GM20000 (cell line): ENCODE measurements around the gene CDC42EP3.

Experiments
- DNase-seq: peaks from one replicate; pipeline ENCODE4 v3.0.0; 2012; ENCODE audit warnings: low spot score
- TF ChIP-seq, protein P1 (sequence below): IDR thresholded peaks from 2 replicates; pipeline ENCODE4 v1.5.1; 2012; ENCODE audit warnings: mild to moderate bottlenecking, control low read depth; ENCODE audit errors: extremely low read depth, missing control alignments

CDC42EP3 gene

DNA sequence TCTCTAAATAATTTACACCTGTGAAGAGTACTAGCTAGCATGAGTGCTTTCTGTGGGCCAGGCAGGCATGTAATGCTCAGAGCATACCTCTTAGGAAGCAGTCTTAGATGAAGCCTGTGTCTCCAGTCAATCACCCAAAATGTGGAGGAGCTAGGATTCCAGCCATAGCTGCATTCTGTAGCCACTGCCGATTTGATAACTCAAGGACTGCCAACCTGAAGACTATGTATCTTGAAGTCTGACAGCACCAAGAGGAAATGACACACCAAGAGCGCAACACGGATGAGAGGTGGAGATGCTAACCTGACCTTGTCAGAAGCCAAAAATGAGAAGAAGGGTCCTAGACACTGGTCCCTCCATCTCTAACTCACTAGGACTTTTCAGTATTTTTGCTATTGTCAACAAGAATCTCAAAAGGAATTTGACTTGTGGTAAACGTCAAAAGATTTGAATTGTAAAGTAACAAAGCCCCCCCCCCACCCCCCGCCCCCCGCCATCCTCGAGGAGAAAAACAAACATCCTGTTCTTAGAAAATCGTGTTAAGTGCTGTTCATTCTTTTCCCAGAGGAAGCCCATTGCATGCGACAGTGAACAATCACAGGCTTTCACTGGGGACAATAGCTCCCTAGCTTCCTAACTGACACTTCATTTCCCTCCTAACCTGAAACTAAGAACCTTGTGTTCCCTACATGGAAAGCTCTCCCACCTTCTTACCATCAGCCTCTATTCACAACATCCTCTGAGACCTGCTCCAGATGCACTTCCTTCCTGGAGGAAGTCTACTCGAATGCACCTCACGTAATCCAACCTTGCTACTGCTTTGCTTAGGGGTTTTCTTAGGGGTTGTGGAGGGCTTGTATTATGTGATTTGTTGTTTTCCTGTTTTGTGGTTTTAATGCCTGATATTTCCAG is 14.7 kb downstream of the CDC42EP3 start:
- no peak for DNase-seq
- TF ChIP-seq, protein P1, sequence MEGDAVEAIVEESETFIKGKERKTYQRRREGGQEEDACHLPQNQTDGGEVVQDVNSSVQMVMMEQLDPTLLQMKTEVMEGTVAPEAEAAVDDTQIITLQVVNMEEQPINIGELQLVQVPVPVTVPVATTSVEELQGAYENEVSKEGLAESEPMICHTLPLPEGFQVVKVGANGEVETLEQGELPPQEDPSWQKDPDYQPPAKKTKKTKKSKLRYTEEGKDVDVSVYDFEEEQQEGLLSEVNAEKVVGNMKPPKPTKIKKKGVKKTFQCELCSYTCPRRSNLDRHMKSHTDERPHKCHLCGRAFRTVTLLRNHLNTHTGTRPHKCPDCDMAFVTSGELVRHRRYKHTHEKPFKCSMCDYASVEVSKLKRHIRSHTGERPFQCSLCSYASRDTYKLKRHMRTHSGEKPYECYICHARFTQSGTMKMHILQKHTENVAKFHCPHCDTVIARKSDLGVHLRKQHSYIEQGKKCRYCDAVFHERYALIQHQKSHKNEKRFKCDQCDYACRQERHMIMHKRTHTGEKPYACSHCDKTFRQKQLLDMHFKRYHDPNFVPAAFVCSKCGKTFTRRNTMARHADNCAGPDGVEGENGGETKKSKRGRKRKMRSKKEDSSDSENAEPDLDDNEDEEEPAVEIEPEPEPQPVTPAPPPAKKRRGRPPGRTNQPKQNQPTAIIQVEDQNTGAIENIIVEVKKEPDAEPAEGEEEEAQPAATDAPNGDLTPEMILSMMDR: no peak

DNA sequence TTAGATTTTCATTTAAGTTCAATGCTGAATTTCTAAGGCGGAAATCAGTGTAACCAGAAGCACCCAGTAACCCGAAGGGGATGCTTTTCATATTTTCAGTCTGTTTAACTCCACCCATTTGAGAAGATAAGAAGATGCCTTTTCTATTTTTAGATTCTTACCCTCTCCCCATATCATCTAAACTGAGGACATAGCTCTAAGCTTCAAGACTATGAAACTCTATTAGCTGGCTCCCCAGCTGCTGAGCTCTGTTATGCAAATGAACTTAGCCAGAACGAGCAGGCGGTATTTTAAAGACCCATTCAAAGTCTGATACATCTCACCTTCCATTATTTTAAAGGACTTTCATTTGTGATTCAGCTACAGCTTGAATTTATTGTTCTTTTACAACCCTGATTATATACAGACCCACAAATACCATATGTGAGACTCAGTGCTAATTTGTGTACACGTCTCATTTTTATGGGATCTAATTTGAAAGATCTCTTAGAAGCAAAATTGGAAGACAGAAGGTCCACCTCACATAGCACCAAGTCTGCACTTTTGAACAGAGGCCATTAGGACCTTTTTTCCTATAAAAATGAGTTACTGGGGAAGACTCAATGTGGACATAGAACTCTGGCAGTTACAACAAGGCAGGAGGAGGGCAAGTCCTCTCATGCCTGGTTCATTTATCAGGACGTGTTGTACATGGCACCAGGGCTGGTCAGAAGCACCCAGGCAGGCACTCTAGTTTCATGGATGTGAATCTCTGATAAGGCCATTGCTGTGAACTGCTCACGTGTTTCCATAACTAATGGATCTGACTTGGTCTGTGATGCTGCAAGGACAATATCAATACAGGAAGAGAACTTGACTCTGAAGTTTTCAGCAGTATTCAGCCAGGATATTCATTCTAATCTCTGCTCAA is 16.3 kb downstream of the CDC42EP3 start:
- peak; percentile 81 for DNase-seq
- TF ChIP-seq, protein P1: no peak

DNA sequence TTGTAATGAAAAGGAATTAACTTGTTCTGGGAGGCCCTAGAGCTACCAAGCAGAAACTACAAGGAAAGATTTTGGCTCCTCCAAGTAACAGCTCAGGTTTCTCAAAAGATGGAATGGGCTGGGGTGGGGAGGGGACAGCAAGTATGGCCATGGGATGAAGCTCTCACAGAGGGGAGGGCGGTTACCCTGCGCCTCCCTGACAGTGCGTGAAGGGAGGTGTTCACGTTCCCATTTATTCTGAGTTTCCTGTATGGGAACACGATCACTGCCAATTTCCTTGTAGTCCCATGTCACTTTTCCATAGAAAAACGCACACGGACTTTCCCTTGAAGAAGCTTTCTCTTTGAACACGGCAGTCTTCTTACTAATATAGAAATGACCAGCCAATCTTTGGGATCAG is 17.0 kb downstream of the CDC42EP3 start:
- TF ChIP-seq, protein P1: no peak
- DNase-seq: no peak

DNA sequence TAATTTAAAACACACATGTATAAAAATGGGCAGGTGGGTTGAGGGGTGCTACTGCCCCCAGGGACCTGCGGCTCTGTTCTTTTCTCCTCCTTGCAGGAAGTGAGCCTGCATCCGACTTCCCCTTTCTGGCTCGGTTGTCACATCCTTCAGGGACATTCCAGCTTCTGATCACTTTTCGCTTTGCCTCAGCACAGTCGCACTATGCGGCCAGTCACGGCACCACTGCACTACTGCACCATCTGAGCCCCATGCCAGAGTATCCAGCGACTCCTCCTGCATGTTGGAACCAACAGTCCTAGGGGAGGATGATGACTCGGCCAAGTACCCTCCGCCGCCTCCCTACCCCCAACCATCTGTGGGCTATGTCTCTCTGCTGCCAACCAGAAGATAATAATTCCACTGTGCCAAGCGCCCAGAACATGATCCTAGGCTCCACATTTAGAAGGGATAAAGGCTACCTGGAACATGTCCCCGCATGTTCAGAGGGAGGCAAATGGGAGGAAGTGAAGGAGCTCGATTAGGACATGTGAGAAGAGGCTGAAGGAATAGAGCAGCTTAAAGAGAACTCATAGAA is 17.6 kb downstream of the CDC42EP3 start:
- DNase-seq: peak; percentile 43
- TF ChIP-seq, protein P1: no peak

DNA sequence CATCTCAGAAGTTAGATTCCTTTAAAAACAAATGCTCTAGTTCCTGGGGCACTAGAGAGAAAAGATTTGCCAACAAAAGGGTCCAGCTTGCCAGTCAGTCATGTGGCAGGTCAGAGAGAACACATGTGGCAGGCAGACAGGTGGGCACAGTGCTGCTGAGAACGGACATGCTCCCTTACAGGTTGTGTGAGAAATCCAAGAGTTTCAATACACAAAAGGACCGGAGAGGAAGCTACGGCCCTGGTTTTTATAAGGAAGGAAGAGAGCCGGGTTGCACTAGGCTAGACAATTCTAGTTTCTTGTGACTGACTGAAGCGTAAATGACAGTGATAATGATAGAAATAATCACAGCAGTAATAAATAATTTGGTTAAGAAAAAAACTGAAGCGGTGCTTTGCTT is 18.3 kb downstream of the CDC42EP3 start:
- DNase-seq: no peak
- TF ChIP-seq, protein P1: no peak

DNA sequence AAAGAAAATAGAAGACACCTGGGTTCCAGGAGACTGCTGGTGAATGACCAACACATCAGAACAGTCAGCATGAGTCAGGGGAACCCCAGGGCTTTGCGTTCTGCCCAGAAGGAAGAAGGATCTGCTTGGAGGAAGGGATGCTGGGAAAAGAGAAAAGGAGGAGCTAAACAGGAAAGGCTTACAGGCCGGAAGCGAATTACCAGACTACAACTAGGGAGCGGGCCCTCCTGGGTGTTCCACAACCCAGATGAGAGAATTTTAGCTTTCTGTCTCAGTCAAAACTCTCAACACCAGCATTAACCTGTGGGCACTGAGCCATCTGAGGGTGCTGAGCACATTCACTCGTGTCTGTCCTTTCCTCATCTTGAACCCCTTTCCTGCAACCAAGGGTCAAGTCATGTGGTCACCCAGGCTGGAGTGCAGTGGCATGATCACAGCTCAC is 19.2 kb downstream of the CDC42EP3 start:
- DNase-seq: peak; percentile 39
- TF ChIP-seq, protein P1: no peak
